ENCODE data around the gene ADAP1.
"Not testable (repeated sequence)": the region's sequence is repeated elsewhere in the genome, so short reads cannot be mapped to it uniquely, and the experiment has no call there.

The ADAP1 gene

DNA sequence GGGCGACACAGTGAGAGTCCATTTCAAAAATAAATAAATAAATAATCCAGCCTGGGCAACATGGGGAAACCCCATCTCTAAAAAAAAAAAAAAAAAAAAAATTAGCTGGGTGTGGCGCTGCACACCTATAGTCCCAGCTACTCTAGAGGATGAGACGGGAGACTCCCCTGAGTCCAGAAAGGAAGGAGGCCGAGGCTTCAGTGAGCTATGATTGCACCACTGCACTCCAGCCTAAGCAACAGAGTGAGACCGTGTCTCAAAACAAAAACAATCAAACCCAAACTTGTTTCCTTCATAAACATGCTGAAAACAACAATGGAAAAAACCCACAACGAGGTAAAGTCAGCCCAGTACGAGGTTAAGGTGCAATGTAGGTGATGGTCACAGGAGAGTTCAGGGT lies 19.7 kb upstream of the ADAP1 start:
- DNase-seq = no peak

DNA sequence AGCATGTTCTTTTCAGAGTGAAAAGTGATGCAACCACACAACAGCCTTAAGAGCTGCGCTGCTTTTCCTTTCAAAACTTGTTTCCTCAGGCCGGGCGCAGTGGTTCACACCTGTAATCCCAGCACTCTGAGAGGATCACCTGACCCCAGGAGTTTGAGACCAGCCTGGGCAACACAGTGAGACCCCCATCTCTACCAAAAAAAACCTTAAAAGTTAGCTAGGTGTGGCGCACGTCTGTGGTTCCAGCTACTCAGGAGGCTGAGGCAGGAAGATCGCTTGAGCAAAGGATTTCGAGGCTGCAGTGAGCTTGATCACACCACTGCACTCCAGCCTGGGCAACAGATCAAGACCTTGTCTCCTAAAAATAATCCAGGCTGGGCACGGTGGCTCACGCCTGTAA lies 18.8 kb upstream of the ADAP1 start:
- no peak for DNase-seq

DNA sequence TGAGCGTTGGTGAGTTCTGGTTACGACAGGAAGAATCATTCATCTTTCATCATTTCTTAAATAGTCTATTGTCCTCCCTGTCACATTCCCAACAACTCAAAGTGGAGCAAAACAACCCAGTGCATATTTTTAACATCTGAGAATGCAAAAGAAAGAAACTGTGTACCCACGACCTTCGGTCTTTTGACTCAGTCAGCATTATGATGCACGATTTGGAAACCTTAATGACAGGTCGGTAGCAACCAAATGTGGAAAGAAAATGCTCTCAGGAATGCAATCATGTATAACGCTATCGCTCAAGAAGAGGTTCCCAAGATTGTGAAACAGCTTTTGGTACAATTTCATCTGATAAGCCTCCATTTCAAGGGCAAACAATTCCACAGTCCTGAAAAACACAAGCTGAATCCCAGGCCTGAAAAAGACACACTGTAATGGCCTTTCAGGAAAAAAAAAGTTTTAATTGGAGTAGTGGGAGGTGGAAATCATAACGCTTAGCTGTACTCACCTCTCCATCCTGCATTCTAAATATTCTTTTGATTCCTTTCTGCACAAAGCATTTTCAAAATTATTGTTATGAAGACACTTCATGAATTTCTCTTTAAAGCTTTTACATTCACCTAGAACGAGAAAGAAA lies 18.3 kb upstream of the ADAP1 start:
- no peak for DNase-seq

DNA sequence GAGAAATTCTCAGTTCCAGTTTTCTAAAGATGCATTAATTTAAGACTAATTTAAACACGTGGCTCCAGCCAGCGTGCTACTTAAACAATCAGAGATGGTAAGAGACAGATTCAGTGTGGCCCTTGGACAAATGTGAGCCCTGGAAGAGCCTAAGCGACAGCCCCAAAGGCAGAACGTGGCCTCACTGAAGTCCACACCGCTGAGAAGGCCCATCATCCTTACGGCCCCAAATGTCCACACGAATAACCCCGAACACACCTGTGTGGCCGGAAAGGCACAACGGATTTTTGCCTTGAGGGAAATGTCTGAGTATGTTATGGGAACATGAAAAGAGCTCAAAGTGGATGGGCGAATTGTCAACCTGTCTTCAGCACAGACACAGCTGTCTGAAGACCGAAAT lies 17.6 kb upstream of the ADAP1 start:
- no peak for DNase-seq

DNA sequence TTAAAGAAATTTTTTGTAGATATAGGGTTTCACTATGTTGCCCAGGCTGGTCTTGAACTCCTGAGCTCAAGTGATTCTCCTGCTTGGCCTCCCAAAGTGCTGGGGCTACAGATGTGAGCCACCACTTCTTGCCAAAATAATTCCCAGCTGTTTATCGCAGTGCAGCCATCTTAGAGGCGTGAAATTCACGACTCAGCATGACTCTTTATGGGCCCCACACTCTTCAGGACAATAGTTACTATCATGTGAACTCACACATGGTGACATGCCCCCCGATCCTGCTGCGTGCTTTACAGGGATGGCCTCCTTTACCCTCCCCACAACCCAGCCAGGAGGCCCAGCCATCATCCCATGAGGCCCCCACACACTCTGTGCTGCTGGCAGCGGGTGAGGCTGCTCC lies 16.3 kb upstream of the ADAP1 start:
- no peak for DNase-seq

DNA sequence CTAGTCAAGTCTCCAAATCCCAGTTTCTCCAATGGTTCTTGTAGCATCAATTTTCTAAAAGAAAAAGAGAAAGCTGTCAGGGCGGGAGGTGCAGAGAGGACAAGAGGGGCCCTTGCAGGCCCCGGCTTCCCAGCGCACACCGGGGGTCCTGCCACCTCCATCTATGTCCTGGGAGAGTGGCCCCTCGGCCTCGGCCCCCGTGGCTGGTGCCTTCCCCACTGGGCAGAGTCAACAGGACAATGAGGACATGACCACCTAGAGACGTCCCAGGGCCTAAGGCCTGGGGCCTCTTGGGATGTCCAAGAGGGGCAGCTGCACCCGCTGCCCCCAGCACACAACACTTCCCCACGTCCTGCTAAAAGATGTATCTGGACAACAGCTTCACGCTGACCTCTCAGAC lies 14.9 kb upstream of the ADAP1 start:
- no peak for DNase-seq

DNA sequence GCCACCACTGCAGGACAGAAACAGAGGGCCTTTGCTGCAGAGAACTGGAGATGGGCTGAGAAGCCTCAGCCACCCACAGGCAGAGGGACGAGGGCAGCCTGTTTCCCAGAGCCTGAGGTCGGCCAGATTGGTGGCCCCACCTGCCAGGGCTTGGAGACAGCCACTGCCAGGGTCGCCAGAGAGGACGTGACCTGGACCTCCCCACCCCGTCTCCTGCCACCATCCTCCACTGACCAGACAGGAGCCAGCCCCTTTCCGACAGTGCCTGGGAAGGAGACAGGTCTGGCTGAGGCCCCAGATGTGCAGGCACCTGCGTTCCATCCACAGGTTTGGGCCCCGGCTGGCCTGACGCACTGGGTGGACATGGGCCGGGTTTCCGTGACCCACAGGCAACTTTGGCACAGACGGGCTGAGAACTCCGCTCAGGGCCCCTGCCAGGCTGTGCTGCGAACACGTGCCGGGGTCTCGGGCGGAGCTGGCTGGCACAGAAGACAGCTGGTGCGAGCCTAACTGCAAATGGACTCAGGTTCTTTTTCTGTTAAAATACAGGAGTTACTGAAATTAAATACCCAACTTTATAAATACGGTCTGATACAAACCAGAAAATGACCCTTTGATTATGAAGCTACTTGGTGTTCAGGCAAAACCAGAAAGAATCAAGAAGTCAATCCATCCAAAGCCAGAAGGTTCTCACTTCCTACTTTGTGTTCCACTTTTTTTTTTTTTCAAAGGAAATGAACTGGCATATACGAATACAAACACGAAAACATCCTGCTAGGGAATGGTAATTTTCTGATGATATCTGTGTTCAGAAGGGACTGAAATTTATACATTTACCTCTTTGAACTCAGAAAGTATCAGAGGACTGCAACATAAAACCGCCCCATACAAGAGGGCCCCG lies 14.0 kb upstream of the ADAP1 start:
- DNase-seq = no peak

DNA sequence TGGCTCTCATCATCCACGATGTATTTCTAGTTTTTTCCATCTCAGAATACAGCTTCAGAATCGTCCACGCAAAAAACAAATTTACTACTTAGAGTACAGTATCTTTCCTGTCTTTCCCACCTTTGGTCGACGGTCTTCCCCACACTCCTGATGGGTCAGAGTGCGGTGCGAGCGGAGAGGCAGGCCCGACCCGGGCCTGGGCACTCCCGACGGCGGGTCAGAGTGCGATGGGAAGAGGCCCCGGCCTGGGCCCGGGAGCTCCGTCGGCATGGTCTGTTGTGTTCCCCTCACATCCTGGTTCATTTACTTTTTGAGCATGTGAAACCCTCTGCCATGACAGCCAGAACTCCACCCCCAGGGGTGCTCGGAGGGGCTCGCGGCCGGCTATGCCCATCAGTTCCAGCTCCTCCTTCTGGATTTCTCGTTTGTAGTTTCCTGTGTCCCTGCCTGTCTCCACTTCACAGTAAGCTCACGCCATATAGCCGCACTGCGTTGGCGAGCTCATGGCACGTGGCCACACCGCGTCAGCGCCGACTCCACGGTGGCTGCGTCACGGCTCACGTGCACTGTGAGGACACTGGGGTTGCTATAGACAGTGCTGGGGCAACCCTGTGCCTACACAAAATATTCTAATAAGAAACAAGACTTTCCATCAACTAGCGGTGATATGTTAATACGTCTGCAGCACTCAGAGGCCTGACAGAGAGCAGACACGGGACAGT lies 13.0 kb upstream of the ADAP1 start:
- DNase-seq = no peak

DNA sequence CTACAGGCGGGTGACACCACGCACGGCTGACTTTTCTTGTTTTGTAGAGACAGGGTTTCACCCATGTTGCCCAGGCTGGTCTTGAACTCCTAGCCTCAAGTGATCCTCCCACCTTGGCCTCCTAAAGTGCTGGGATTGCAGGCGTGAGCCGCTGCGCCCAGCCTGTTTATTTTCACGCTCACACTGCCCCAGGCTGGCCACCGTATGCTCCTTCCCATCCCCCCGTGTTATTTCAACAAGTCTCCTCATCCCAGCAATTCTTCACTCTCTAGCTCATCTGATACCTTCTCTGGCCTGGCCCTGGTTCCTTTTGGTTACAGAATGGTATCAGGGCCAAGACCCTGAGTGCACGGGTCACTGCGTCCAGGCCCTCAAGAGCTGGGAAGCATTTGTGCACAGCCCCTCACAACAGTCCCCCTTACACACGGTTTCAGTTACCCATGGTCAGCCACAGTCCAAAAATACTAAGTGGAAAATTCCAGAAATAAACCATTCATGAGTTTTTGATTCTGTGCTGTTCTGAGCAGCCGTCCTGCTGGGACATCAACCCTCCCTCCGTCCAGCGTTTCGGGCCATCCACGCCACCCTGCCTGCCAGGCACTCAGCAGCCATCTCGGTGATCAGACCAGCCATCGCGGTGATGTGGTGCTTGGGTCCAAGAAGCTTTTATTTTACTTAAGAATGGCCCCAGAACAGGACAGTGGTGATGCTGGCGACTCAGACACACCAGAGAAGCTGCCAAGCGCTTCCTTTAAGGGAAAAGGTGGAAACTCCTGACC lies 12.0 kb upstream of the ADAP1 start:
- no peak for DNase-seq

DNA sequence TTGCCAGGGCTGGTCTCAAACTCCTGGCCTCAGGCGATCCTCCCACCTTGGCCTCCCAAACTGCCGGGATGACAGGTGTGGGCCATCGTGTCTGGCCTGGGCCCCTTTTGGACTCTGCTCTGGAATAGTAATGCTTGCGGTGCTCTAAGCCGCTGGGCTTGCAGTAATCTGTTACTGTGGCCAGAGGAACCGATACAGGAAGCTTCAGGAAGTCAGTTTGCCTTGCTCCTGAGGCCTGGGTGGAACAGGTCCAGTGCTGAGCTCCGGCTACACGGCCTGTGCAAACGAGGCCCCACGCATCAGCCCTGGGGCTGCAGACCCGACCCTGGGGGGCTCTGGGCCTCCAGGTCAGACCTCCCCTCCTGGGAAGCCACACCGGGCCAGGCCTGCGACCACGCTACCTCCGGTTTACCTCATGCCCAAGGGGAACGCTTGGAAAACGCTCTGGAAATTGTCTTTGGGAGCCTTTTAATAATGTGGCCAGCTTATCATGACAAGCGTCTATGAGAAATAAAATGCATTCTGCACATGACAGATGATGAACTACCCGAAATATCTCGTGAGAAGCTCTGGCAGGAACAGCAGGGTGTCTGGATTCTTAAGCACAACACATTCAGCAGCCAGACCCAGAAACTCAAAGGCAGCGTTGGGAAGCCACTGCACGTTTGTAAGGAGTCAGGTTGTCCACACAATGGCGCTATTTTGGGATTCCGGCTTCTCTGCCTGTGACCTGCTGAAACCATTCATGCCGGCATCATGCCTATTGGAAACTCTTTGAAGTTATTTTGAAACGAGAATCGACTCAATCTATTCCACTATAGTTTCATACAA lies 10.1 kb upstream of the ADAP1 start:
- DNase-seq = peak; percentile 36

DNA sequence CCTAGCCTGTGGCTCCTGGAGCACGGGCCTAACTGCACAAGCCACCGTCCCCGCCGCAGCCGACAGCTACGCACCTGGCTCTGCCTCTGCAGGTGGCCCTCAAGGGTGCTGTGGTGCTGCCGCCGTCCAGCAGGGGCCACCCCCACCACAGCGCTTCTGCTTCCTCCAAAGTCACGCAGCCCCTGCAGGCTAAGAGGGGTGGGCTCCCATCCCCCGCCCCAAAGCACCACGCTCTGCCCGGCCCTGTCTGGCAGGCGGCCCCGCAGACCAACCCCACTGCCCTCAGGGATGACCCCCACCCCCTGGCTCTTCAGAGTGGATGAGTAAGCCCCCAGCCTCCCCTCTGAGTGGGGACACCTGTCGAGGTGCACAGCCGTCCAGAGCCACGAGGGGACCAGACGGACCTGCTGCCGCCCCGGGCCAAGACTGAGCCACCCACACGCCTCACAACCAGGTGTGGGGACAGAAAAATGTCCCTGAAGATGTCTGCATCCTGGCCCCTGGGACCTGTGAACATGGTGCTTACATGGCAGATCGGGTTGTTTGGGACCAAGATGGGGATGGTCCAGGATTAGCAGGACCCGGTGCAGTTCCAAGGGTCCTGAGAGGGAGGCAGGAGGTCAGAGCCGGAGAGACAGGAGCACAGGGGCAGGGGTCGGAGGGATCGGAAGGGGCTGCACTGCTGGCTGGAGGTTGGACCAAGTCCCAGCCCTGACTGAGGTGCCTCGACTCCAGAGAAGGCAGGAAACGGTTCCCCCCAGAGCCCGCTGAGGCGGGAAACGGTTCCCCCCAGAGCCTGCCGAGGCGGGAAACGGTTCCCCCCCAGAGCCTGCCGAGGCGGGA lies 9.0 kb upstream of the ADAP1 start:
- DNase-seq = no peak

DNA sequence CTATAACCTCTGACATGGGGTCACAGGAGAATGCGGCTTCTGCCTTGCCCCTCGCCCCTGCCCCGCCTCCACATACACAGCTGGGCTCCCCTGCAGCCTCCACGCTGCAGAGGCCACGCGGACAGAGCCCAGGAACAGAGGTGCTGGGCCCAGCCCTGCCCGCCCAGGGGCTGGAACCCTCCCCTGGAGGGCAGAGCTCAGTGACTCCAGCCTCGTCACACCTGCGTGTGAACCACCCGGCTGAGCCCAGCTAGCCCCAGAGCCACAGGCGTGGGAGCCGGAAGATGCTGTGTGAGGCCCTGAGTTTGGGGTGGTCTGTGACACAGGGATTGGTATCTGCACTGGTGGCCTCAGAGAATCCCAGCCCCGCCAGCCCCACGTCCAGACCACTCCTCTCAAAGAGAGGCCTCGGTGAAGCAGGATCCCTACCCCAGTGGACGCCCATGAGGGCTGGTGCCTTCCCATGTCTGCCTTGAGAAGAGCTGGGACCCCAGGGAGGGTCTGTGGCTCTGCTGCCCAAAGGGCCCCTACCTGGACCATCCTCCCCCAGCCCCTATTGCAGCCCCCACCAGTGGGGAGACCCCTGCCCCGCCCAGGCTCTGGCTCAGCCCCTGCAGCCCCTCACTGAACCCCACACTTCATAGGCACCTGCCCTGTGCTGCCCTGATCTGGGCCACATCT lies 8.1 kb upstream of the ADAP1 start:
- DNase-seq = no peak

DNA sequence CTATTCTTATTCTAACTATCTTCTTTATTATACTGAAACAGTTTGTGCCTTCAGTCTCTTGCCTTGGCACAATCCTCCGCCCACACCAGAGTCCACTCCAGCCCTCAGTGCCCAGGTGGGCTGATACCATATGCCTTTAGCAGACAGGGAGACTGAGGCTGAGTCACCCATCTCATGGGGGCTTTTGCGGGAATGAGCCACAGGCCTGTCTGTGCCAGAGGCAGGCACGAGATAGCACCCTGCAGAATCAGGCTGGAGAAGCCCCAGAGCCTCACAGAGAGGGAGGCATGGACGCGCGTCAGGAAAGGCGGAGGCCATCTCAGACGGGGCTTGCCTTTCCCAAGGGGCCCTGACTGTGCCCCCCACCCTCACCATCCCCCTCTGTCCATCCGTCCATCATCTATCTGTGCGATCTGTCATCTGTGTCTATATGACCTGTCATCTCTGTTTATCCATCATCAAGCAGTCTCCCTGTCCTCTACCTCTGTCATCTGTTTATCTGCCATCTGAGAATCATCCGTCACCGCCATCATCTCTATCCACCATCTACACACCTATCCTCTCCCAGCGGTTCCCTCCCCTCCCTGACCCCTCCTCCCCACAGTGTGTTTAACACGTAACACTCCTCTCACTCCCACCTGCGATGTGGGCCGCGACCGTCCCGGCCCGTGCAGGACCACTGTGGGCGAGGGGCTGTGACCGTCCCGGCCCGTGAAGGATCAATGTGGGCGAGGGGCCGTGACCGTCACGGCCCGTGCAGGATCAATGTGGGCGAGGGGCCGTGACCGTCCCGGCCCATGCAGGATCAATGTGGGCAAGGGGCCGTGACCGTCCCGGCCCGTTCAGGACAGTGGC lies 7.3 kb upstream of the ADAP1 start:
- DNase-seq = no peak

DNA sequence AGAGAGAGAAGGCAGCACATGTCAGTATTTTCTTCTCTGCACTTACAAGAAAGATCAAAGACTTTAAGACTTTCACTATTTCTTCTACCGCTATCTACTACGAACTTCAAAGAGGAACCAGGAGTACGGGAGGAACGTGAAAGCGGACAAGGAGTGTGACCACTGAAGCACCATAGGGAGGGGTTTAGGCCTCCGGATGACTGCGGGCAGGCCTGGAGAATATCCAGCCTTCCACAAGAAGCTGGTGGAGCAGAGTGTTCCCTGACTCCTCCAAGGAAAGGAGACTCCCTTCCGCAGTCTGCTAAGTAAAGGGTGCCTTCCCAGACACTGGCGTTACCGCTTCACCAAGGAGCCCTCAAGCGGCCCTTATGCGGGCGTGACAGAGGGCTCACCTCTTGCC lies 6.5 kb upstream of the ADAP1 start:
- DNase-seq = not testable (repeated sequence)

DNA sequence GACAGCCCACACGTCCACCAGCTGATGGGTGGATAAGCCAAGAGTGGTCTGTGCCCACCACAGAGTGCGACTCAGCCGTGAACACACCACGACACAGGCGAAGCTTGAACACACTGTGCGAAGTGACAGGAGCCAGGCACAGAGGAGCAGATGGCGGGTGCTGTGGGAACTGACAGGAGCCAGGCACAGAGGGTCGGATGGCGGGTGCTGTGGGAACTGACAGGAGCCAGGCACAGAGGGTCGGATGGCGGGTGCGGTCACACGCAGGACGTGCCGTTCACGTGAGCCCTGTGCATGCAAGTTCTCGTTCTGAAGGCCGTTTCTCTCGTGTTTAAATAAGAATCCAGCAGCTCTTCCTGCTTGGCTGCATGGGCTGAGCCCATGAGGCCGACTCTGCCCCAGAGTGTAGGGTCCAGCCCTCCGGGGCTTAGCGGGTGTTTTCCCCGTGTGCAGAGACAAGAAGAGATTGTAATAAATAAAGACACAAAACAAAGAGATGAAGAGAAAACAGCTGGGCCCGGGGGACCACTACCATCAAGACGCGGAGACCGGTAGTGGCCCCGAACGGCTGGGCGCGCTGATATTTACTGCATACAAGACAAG lies 5.9 kb upstream of the ADAP1 start:
- no peak for DNase-seq

DNA sequence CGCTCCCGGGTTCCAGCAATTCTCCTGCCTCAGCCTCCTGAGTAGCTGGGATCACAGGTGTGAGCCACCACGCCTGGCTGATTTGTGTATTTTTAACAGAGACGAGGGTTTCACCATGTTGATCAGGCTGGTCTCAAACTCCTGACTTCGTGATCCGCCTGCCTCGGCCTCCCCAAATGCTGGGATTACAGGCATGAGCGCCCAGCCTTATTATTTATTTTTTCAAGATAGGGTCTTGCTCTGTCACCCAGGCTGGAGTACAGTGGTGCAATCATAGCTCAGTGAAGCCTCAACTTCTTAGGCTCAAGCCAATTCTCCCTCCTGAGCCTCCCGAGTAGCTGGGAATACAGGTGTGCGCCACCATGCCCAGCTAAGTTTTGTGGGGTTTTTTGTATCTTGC lies 5.3 kb upstream of the ADAP1 start:
- DNase-seq = not testable (repeated sequence)

DNA sequence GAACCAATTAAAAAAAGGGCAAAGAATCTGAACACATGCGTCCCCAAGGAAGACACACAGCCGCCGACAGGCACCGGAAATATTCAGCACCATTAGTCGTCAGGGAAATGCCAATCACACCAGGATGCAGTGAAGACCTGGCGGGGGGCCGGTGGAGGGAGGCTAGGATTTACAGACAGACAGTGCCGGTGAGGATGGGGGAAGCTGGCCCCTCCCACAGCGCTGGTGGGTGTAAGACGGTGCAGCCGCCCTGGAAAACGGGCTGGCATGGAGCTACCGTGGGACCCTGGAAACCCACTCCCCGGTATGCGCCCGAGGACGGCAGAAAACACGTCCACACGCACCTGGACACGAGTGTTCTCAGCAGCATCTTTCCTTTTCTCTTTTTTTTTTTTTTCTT lies 4.8 kb upstream of the ADAP1 start:
- DNase-seq = no peak

DNA sequence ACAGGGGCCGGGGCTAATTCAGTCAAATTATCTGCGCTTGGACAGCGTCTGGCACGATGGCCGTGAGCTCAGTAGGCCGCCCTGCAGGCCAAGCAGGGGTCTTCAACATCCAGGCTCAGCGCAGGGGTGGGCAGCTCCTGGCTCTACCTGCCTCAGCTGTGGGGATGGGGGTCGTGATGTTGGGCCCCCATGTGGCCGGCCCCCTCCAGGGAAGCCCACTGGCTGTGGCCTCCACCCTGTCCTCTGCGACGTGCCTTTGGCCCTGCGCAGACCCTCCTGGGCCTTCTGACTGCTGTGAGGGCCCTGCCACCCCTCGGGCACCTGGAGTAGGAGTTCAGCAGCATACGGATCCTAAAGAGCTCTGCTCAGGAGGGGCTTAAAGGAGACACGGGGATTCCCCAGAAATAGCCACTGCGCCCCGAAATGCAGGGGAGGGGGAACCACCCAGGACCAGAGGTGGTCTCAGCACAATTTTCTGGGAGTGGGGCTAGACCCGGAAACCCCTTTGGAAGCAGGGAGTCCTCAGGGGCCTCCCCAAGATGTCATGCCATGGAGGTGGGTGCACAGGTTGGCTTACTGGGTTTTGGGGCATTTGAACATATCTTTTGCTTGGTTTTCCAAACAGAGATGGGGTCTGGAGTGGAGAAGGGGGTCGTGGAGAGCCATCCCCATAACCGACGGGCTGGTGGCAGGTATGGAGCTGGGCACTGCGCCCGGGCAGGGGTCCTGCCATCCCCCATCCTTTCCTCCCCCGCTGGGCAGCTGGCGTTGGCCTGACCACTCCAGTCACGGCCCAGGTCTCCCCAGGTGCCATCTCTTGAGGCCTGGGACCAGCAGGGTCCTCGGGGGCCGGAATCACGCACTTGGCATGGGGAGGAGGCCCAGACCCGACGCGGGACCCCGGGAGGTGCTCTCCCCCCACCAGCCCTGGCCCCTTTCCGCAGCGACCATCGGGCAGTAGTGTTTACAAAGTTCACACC lies 4.0 kb upstream of the ADAP1 start:
- no peak for DNase-seq

Data from fibroblast of skin of right biceps (primary cell).